HG03442 (cell line): Measurements from ENCODE around the gene IL3RA.
"Not testable (repeated sequence)": the region's sequence is repeated elsewhere in the genome, so short reads cannot be mapped to it uniquely, and the experiment has no call there.

Experiments used
- ATAC-seq: cut with Tn5 transposase; IDR thresholded peaks from one replicate; pipeline ENCODE4 v1.9.1; 2021; ENCODE audit warnings: mild to moderate bottlenecking, moderate library complexity; ENCODE audit not compliant: unreplicated experiment

Gene IL3RA

DNA sequence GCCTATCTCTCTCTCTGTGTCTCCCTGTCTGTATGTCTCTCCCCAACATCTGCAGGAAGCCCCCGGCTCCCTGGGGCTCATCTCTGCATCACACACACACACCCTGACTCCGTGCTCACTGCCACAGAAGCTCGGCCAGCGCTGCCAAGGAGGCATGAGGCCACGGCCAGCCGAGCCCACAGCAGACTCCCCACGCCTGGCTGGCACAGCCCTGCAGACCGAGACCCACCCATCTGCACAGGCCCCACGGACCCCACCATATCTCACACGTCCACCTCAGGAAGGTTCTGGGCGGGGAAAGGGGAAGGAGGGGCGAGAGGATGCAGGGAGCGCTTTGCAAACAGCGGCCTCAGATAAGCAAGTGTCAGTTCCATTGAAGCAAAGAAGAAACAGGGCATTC lies 83.8 kb downstream of the IL3RA start:
- ATAC-seq = no peak

DNA sequence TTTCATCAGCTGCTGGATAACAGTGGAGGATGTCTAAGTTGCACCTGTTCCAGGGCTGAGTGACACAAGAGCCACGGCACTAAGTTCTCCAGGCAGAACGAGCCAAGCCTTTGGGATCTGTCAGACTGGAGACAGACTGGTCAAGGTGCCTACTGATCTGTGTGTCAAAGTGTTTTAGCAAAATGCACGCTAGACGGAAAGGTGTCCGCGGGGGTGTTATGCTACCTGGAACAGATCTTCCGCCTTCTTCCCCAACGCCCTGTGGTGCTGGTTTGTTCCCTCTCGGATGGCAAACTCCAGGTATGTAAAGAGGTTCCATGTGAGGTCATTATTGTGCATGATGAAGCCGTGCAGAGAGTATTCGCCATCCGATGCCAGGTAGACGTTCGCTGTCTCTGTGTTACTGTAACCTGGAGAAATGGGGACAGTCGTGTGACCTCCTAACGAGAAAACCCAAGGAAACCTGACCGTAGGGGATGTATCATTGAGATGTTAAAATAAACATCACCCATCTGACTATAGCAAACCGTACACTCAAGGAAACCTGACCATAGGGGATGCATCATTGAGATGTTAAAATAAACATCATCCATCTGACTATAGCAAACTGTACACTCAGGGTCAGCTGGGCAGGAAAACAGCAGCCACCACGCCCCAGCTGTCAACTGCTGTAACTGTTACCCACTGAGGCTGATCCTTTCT lies 85.0 kb downstream of the IL3RA start:
- no peak for ATAC-seq

- ATAC-seq = no peak
Observed at GRCh38 chrX:1422135-1422465, 85.5 kb downstream of the IL3RA start.

DNA sequence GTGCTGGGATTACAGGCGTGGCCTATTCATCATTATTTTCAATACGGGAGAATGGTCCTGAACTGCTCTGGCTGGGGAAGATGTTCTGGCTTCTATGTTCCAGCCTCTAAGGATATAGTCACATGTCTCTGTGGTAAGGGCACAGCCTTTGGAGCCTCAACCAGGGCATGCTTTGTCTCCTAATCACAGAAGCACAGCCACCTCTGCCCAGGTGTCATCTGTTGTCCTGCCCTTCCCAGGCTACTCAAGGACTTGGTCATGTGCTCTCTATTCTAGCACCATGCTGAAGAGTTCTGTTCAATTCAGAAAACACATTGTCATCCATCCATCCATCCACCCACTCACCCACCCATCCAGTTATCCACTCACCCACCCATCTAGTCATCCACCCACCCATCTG lies 86.6 kb downstream of the IL3RA start:
- no peak for ATAC-seq

GRCh38 chrX:1424147-1424851 lies 87.7 kb downstream of the IL3RA start:
- no peak for ATAC-seq

DNA sequence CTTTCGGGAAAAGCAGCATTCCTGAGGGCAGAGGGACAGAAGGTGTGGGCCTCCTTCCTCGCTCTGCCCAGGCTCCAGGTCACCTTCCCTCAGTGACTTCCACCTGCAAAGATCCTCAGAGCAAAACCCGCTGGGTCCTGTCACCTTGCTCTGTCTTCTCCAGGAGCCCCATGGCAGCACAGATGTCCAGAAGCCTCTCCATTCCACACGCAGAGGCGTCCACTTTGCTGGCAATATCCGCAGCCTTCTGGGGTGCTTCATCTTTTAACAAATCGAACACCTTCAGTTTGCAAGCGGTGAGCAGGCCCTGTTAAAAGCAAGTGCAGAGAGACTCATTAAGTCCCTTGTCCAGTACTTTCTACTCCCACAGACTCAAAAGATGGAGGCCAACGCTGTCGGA lies 88.8 kb downstream of the IL3RA start:
- no peak for ATAC-seq

GRCh38 chrX:1426321-1426720 lies 89.7 kb downstream of the IL3RA start:
- ATAC-seq = not testable (repeated sequence)

DNA sequence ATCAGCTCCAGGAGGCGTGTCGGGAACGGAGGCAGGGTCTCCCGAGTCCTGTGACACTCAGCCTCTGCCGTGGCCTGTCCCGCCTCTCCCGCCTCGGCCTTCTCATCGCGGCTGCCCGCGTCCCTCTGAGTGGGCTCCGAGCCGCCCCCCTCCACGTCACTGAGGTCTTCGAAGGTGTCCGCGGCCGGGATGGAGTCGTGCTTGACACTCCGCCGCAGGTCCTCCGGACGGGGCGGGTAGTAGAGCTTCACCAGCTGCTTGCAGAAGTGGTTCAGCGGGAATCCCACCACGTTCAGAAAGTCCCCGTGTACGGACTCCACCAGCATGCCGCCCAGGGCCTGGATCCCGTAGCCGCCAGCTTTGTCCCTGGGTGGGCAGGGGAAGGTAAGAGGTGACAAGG lies 91.2 kb downstream of the IL3RA start:
- no peak for ATAC-seq

DNA sequence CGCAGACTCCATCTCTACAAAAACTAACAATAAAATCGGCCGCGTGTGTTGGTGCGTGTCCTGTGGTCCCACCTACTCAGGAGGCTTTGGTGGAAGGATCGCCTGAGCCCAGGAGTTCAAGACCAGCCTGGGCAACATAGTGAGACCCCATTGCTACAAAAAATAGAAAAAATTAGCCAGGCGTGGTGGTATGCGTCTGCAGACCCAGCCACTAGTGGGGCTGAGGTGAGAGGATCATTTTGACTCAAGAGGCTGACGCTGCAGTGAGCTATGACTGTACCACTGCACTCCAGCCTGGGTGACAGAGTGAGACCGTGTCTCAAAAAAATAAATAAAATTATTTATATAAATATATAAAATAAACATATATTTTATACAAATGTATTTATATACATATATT lies 93.9 kb downstream of the IL3RA start:
- no peak for ATAC-seq
